ENCODE results near the gene BCL3.

- no peak for TF ChIP-seq POLR2A (IDR thresholded peaks at IDR 0.05)
- no peak for TF ChIP-seq CTCF (IDR thresholded peaks at IDR 0.05)
Observed at GRCh38 chr19:44755219-44755618, 6.7 kb downstream of the BCL3 start.
